ENCODE results near the gene GIGYF2. TPM values are rescaled to one million over a fixed set of nuclear protein-coding genes. Genes with fewer than 3 reads are reported as not detected.

Gene GIGYF2
- total and polyA plus RNA-seq, 2 of the 13 experiments (the other 11 are each of a cell fraction or from before 2014, with no cell fraction given): 44.9 to 73.5 TPM

DNA sequence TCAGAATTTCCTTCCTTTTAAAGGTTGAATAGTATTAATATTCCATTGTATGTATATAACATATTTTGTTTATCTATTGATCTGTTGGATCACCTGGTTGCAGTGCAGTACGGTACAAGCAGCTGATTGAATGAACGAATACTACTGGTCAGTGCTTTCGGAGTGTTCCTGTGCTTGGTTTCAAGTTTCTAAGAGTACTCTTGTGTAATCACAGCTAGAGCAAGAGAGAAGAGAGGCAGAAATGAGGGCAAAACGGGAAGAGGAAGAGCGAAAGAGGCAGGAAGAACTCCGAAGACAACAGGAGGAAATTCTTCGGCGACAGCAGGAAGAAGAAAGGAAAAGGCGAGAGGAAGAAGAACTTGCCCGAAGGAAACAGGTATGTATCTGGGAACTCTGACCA is 119.5 kb downstream of the GIGYF2 start:
- in situ Hi-C loops (cut with HindIII; ENCODE audit: extremely low pct_ligation_motif_present, low pct_unique_long_range_greater_than_20kb): no loop called here
- WGBS (ENCODE audit: low lambda C conversion rate): 96% methylated on average over 10 of the region's 10 CpGs

DNA sequence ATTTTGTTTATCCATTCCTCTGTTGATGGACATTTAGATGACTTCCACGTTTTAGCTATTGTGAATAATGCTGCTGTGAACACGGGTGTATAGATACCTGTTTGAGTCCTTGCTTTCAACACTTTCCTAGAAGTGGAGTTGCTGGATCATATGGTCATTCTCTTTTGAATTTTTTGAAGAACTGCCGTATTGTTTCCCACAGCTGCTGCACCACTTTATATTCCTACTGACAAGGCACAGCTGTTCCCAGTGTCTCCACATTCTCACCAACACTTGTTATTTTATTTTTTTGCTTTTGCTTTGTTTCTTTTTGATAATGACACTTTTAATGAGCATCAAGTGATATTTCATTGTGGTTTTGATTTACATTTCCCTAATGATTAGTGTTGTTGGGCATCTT is 120.6 kb downstream of the GIGYF2 start:
- peaks cover 23 to 78% of the 10 kb centered on the region in 2 experiments for H3K36me3 ChIP-seq (replicated peaks in 1 of 2; ENCODE audit: control insufficient read depth in 1 of 2, insufficient read depth in 2 of 2, low read length in 2 of 2)
- no peaks in the 10 kb centered on the region for H3K9me3 ChIP-seq (ENCODE audit: low read length)
- ChIA-PET CTCF (ENCODE audit: low intra/inter-chr PET ratio, low total read pairs) (no interaction called here), POLR2A (no interaction called here)
- no peak overlapping the region for H2AFZ ChIP-seq (ENCODE audit: low read length)
- ATAC-seq (no peak), FAIRE-seq (no peak), DNase-seq (ENCODE audit: low spot score) (no peak)
- no peak overlapping the region for H3K27ac ChIP-seq (ENCODE audit: extremely low read length, insufficient read depth, low read length)
- in situ Hi-C loops (cut with HindIII; ENCODE audit: extremely low pct_ligation_motif_present, low pct_unique_long_range_greater_than_20kb): no loop called here
- H4K20me1 ChIP-seq (ENCODE audit: insufficient read depth, low read length): no peaks in the 10 kb centered on the region
- H3K9ac ChIP-seq (ENCODE audit: insufficient read depth, low read depth, low read length): no peak overlapping the region
- H3K4me3 ChIP-seq (replicated peaks in 1 of 3; ENCODE audit: insufficient read depth in 1 of 3, low read depth in 2 of 3, low read length in 3 of 3): no peak overlapping the region
- 97% methylated on average over 3 of the region's 3 CpGs for WGBS (ENCODE audit: low lambda C conversion rate)
- no peak overlapping the region for H3K4me2 ChIP-seq (ENCODE audit: low read depth, low read length)
- intact Hi-C loops (cut with micrococcal nuclease; ENCODE audit: unreplicated experiment): no loop called here
- no TSS peak for BruUV-seq (replicated peaks)
- H3K4me1 ChIP-seq (ENCODE audit: insufficient read depth, low read length): no peaks in the 10 kb centered on the region
- H3K79me2 ChIP-seq (ENCODE audit: insufficient read depth, low read length): no peaks in the 10 kb centered on the region
- H3K27me3 ChIP-seq (ENCODE audit: control insufficient read depth in 1 of 2, insufficient read depth in 2 of 2, low read length in 2 of 2): no peaks in the 10 kb centered on the region
- TF ChIP-seq NR2F2 (IDR thresholded peaks at IDR 0.05; ENCODE audit: borderline replicate concordance, low read depth) (no peak), NR2C2 (CRISPR knock-in tag; IDR thresholded peaks at IDR 0.05; ENCODE audit: borderline replicate concordance) (no peak), REPIN1 (CRISPR knock-in tag; IDR thresholded peaks at IDR 0.05; ENCODE audit: borderline replicate concordance, low read depth) (no peak), ONECUT2 (CRISPR knock-in tag; IDR thresholded peaks at IDR 0.05) (no peak), MED8 (CRISPR knock-in tag; IDR thresholded peaks at IDR 0.05; ENCODE audit: insufficient replicate concordance) (no peak), ZNF101 (CRISPR knock-in tag; IDR thresholded peaks at IDR 0.05; ENCODE audit: borderline replicate concordance, low read depth) (no peak)
- TF ChIP-seq, protein P1, sequence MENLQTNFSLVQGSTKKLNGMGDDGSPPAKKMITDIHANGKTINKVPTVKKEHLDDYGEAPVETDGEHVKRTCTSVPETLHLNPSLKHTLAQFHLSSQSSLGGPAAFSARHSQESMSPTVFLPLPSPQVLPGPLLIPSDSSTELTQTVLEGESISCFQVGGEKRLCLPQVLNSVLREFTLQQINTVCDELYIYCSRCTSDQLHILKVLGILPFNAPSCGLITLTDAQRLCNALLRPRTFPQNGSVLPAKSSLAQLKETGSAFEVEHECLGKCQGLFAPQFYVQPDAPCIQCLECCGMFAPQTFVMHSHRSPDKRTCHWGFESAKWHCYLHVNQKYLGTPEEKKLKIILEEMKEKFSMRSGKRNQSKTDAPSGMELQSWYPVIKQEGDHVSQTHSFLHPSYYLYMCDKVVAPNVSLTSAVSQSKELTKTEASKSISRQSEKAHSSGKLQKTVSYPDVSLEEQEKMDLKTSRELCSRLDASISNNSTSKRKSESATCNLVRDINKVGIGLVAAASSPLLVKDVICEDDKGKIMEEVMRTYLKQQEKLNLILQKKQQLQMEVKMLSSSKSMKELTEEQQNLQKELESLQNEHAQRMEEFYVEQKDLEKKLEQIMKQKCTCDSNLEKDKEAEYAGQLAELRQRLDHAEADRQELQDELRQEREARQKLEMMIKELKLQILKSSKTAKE (CRISPR knock-in tag; IDR thresholded peaks at IDR 0.05; ENCODE audit: borderline replicate concordance): no peak

More for the DNA sequence above, 119.5 kb downstream of the GIGYF2 start:
- CTCF ChIA-PET (ENCODE audit: low intra/inter-chr PET ratio, low total read pairs): no interaction called here
- DNase-seq (ENCODE audit: low spot score) (no peak), FAIRE-seq (no peak), ATAC-seq (no peak)
- intact Hi-C loops (cut with micrococcal nuclease; ENCODE audit: unreplicated experiment): no loop called here
- Histone ChIP-seq H3K27me3 (ENCODE audit: control insufficient read depth in 1 of 2, insufficient read depth in 2 of 2, low read length in 2 of 2) (no peaks in the 10 kb centered on the region), H3K4me3 (replicated peaks in 1 of 3; ENCODE audit: insufficient read depth in 1 of 3, low read depth in 2 of 3, low read length in 3 of 3) (no peak overlapping the region), H3K9me3 (ENCODE audit: low read length) (no peaks in the 10 kb centered on the region), H3K27ac (ENCODE audit: extremely low read length, insufficient read depth, low read length) (no peak overlapping the region), H4K20me1 (ENCODE audit: insufficient read depth, low read length) (no peaks in the 10 kb centered on the region), H3K9ac (ENCODE audit: insufficient read depth, low read depth, low read length) (no peak overlapping the region), H3K4me2 (ENCODE audit: low read depth, low read length) (no peak overlapping the region), H3K36me3 (replicated peaks in 1 of 2; ENCODE audit: control insufficient read depth in 1 of 2, insufficient read depth in 2 of 2, low read length in 2 of 2) (peaks cover 24 to 83% of the 10 kb centered on the region in 2 experiments), H3K79me2 (ENCODE audit: insufficient read depth, low read length) (no peaks in the 10 kb centered on the region), H3K4me1 (ENCODE audit: insufficient read depth, low read length) (no peaks in the 10 kb centered on the region), H2AFZ (ENCODE audit: low read length) (no peak overlapping the region)
- TF ChIP-seq MAFF (IDR thresholded peaks at IDR 0.05; ENCODE audit: low read depth, low read length): no peak
- no peak for TF ChIP-seq GFI1 (CRISPR knock-in tag; IDR thresholded peaks at IDR 0.05; ENCODE audit: borderline replicate concordance)
- no peak for TF ChIP-seq ZNF431 (CRISPR knock-in tag; IDR thresholded peaks at IDR 0.05; ENCODE audit: borderline replicate concordance, low read depth)
- TF ChIP-seq, protein P2, sequence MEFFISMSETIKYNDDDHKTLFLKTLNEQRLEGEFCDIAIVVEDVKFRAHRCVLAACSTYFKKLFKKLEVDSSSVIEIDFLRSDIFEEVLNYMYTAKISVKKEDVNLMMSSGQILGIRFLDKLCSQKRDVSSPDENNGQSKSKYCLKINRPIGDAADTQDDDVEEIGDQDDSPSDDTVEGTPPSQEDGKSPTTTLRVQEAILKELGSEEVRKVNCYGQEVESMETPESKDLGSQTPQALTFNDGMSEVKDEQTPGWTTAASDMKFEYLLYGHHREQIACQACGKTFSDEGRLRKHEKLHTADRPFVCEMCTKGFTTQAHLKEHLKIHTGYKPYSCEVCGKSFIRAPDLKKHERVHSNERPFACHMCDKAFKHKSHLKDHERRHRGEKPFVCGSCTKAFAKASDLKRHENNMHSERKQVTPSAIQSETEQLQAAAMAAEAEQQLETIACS (CRISPR knock-in tag; IDR thresholded peaks at IDR 0.05): no peak
- TF ChIP-seq ZNF446 (CRISPR knock-in tag; IDR thresholded peaks at IDR 0.05): no peak
- TF ChIP-seq, protein P3, sequence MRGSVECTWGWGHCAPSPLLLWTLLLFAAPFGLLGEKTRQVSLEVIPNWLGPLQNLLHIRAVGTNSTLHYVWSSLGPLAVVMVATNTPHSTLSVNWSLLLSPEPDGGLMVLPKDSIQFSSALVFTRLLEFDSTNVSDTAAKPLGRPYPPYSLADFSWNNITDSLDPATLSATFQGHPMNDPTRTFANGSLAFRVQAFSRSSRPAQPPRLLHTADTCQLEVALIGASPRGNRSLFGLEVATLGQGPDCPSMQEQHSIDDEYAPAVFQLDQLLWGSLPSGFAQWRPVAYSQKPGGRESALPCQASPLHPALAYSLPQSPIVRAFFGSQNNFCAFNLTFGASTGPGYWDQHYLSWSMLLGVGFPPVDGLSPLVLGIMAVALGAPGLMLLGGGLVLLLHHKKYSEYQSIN (CRISPR knock-in tag; IDR thresholded peaks at IDR 0.05; ENCODE audit: borderline replicate concordance): no peak
- TF ChIP-seq PRMT3 (CRISPR knock-in tag; IDR thresholded peaks at IDR 0.05; ENCODE audit: borderline replicate concordance, low read depth): no peak
- no peak for TF ChIP-seq ZNF225 (CRISPR knock-in tag; IDR thresholded peaks at IDR 0.05)
- BruUV-seq (replicated peaks): no TSS peak
- POLR2A ChIA-PET: no interaction called here
